CD1c-positive myeloid dendritic cell (primary cell): Measurements from ENCODE around the gene CDC34.
A peak's percentile ranks its signal among the peaks of the same experiment; 100 is the strongest.

Experiments
- DNase-seq: peaks from one replicate; pipeline ENCODE4 v3.0.0-alpha.2; 2016; ENCODE audit errors: extremely low spot score

CDC34 gene

GRCh38 chr19:497869-498510 is 33.6 kb upstream of the CDC34 start:
- DNase-seq: no peak

- no peak for DNase-seq
These were observed 33.1 kb upstream of the CDC34 start for GRCh38 chr19:498511-498891.

- no peak for DNase-seq
These were observed 32.5 kb upstream of the CDC34 start for GRCh38 chr19:498977-499623.

GRCh38 chr19:501646-502045 is 29.9 kb upstream of the CDC34 start:
- no peak for DNase-seq

- no peak for DNase-seq
These were observed 26.9 kb upstream of the CDC34 start for GRCh38 chr19:504616-505015.

GRCh38 chr19:506404-507285 is 24.9 kb upstream of the CDC34 start:
- DNase-seq: peak; percentile 88

GRCh38 chr19:507286-508203 is 24.0 kb upstream of the CDC34 start, which contains the start of gene TPGS1:
Gene TPGS1 (plus strand): TSS chr19:507497. CDS start chr19:507507, 10 bp downstream.
- DNase-seq: peak; percentile 99

GRCh38 chr19:508204-509150 is 23.1 kb upstream of the CDC34 start:
- DNase-seq: no peak

- peak; percentile 95 for DNase-seq
These were observed 20.9 kb upstream of the CDC34 start for GRCh38 chr19:510606-511100.

GRCh38 chr19:511101-511851 is 20.3 kb upstream of the CDC34 start:
- DNase-seq: peak; percentile 89

GRCh38 chr19:512547-513365 is 18.8 kb upstream of the CDC34 start:
- DNase-seq: no peak

- DNase-seq: no peak
These were observed 18.0 kb upstream of the CDC34 start for GRCh38 chr19:513368-514165.

- no peak for DNase-seq
These were observed 17.3 kb upstream of the CDC34 start for GRCh38 chr19:514166-514663.

GRCh38 chr19:517721-518597 is 13.6 kb upstream of the CDC34 start:
- no peak for DNase-seq

GRCh38 chr19:518598-519231 is 12.8 kb upstream of the CDC34 start:
- no peak for DNase-seq

- no peak for DNase-seq
These were observed 12.1 kb upstream of the CDC34 start for GRCh38 chr19:519449-519865.
